Measurements from ENCODE around the gene ROPN1L.

Gene ROPN1L

GRCh38 chr5:10401498-10401897, 40.2 kb upstream of the ROPN1L start:
- TF ChIP-seq, protein P1, sequence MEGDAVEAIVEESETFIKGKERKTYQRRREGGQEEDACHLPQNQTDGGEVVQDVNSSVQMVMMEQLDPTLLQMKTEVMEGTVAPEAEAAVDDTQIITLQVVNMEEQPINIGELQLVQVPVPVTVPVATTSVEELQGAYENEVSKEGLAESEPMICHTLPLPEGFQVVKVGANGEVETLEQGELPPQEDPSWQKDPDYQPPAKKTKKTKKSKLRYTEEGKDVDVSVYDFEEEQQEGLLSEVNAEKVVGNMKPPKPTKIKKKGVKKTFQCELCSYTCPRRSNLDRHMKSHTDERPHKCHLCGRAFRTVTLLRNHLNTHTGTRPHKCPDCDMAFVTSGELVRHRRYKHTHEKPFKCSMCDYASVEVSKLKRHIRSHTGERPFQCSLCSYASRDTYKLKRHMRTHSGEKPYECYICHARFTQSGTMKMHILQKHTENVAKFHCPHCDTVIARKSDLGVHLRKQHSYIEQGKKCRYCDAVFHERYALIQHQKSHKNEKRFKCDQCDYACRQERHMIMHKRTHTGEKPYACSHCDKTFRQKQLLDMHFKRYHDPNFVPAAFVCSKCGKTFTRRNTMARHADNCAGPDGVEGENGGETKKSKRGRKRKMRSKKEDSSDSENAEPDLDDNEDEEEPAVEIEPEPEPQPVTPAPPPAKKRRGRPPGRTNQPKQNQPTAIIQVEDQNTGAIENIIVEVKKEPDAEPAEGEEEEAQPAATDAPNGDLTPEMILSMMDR (IDR thresholded peaks at IDR 0.05; ENCODE audit: extremely low read depth, missing control alignments): no peak
- DNase-seq (ENCODE audit: low spot score): no peak

GRCh38 chr5:10403829-10404228, 37.9 kb upstream of the ROPN1L start:
- TF ChIP-seq, protein P1 (IDR thresholded peaks at IDR 0.05; ENCODE audit: extremely low read depth, missing control alignments): no peak
- no peak for DNase-seq (ENCODE audit: low spot score)

DNA sequence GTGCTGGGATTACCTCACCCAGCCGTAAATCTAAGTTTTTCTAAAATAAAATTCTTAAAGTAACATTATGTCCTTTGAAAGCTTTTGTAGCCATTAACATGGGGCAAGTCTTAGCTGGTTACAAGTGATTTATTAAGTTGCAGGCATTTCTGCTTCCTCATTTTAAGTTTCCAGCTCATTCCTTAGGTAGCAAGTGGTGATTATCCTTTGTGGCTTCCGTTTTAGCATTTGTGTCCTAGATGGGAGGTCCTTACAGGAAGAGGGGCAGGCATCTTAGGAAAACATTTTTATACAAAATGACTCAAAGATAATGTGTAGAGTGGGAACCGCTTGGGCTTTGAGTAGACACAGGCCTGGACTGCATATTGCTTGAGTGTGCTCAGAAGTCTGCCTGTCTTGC, 35.0 kb upstream of the ROPN1L start:
- TF ChIP-seq, protein P1 (IDR thresholded peaks at IDR 0.05; ENCODE audit: extremely low read depth, missing control alignments): no peak
- DNase-seq (ENCODE audit: low spot score): no peak

GRCh38 chr5:10409504-10409903, 32.2 kb upstream of the ROPN1L start:
- TF ChIP-seq, protein P1 (IDR thresholded peaks at IDR 0.05; ENCODE audit: extremely low read depth, missing control alignments): no peak
- no peak for DNase-seq (ENCODE audit: low spot score)

GRCh38 chr5:10410662-10411061, 31.0 kb upstream of the ROPN1L start:
- no peak for DNase-seq (ENCODE audit: low spot score)
- TF ChIP-seq, protein P1 (IDR thresholded peaks at IDR 0.05; ENCODE audit: extremely low read depth, missing control alignments): no peak

- TF ChIP-seq, protein P1 (IDR thresholded peaks at IDR 0.05; ENCODE audit: extremely low read depth, missing control alignments): no peak
Measured at GRCh38 chr5:10411336-10411735, 30.3 kb upstream of the ROPN1L start.

GRCh38 chr5:10416868-10417267, 24.8 kb upstream of the ROPN1L start:
- no peak for DNase-seq (ENCODE audit: low spot score)
- TF ChIP-seq, protein P1 (IDR thresholded peaks at IDR 0.05; ENCODE audit: extremely low read depth, missing control alignments): no peak

More at GRCh38 chr5:10411336-10411735, 30.3 kb upstream of the ROPN1L start:
- DNase-seq (ENCODE audit: low spot score): no peak
